HG03060 (cell line): Measurements from ENCODE around the gene AFP.

Experiments used
- ATAC-seq: cut with Tn5 transposase; IDR thresholded peaks from one replicate; pipeline ENCODE4 v1.9.1; 2021; ENCODE audit warnings: low read depth, moderate number of reproducible peaks; ENCODE audit not compliant: unreplicated experiment

The AFP gene

GRCh38 chr4:73413294-73413755 lies 22.7 kb upstream of the AFP start:
- ATAC-seq = no peak

DNA sequence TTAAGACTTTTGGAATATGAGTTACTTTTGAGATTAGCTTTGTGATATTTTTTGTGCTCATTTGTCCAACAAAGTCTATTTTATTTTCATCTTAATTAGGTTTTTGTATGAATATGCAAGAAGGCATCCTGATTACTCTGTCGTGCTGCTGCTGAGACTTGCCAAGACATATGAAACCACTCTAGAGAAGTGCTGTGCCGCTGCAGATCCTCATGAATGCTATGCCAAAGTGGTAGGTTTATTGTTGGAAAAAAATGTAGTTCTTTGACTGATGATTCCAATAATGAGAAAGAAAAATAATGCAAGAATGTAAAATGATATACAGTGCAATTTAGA lies 21.1 kb upstream of the AFP start:
- no peak for ATAC-seq

DNA sequence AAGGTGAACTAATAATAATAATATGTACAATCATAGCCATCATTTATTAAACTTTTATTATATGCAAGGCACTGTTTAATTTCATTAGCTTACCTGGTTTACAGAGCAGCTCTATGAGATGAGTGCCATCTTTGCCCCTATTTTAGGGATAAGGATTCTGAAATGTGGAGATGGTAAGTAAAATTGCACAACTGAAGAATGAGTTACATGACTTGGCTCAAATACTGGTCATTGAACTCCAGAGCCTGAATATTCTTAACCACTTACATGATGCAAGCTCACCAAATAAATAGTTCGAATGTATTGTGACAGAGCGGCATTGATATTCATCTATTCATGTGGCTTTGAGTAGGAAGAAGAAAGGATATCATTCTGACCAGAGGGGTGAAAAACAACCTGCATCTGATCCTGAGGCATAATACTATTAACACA lies 20.2 kb upstream of the AFP start:
- no peak for ATAC-seq

DNA sequence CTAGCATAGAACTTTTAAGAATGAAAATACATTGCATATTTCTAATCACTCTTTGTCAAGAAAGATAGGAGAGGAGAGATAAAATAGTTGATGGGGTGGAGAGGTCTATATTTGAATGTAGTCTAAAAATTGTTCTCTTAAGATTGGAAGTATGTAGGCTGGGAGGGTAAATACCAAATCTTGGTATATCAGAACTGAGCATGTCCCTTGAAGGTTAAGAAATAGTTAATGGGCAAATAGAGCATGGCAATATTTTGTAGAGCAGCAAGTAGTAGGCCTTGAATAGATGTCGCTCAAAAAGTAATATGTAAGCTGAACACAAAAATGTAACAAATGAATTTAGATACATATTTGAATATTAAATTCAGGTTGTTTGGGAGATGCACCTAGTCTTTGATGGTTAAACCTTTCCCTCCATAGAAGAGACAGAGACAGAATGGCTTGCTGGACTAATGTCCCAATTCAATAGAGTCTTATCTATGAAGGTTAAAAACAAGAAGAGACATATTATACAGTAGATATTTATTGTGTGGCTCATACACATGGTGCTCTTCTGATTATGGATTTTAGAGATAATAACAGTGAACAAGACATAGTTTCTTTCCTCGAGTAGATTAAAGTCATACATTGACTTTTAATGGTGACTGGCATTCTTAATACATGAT lies 19.5 kb upstream of the AFP start:
- no peak for ATAC-seq

DNA sequence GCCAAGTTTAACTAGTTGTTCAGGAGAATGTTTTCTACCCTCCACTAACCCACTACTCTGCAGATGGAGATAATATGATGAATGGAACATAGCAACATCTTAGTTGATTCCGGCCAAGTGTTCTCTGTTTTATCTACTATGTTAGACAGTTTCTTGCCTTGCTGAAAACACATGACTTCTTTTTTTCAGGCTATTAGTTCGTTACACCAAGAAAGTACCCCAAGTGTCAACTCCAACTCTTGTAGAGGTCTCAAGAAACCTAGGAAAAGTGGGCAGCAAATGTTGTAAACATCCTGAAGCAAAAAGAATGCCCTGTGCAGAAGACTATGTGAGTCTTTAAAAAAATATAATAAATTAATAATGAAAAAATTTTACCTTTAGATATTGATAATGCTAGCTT lies 18.7 kb upstream of the AFP start:
- no peak for ATAC-seq

- ATAC-seq = no peak
Measured at GRCh38 chr4:73417973-73418372, 18.0 kb upstream of the AFP start.

GRCh38 chr4:73418677-73419076 lies 17.3 kb upstream of the AFP start:
- no peak for ATAC-seq

DNA sequence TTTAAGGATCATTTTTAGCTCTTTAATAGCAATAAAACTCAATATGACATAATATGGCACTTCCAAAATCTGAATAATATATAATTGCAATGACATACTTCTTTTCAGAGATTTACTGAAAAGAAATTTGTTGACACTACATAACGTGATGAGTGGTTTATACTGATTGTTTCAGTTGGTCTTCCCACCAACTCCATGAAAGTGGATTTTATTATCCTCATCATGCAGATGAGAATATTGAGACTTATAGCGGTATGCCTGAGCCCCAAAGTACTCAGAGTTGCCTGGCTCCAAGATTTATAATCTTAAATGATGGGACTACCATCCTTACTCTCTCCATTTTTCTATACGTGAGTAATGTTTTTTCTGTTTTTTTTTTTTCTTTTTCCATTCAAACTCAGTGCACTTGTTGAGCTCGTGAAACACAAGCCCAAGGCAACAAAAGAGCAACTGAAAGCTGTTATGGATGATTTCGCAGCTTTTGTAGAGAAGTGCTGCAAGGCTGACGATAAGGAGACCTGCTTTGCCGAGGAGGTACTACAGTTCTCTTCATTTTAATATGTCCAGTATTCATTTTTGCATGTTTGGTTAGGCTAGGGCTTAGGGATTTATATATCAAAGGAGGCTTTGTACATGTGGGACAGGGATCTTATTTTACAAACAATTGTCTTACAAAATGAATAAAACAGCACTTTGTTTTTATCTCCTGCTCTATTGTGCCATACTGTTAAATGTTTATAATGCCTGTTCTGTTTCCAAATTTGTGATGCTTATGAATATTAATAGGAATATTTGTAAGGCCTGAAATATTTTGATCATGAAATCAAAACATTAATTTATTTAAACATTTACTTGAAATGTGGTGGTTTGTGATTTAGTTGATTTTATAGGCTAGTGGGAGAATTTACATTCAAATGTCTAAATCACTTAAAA lies 16.6 kb upstream of the AFP start:
- ATAC-seq = no peak

GRCh38 chr4:73420615-73421014 lies 15.4 kb upstream of the AFP start:
- ATAC-seq = no peak

GRCh38 chr4:73421708-73422457 lies 14.1 kb upstream of the AFP start:
- ATAC-seq = no peak

- no peak for ATAC-seq
Measured at GRCh38 chr4:73422458-73422752, 13.6 kb upstream of the AFP start.

DNA sequence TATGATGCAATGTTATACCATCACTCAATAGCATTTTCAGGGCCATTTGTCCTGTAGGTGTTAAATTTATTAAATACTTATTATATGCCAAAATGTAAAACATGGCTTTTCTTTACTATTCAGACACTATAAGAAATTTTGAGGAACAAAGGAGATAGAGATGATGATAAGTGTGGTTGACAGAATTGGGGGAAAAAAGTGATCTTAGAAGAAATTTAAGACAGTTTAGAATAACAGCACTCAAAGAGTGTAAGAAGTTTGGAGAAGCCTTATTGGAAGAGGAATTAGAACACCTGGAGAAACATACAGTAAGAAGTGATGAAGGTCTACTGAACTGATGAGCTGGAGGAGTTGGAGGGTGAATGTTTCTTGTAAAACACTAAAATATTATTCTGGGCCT lies 12.8 kb upstream of the AFP start:
- no peak for ATAC-seq

- ATAC-seq = no peak
Measured at GRCh38 chr4:73426666-73427065, 9.4 kb upstream of the AFP start.

DNA sequence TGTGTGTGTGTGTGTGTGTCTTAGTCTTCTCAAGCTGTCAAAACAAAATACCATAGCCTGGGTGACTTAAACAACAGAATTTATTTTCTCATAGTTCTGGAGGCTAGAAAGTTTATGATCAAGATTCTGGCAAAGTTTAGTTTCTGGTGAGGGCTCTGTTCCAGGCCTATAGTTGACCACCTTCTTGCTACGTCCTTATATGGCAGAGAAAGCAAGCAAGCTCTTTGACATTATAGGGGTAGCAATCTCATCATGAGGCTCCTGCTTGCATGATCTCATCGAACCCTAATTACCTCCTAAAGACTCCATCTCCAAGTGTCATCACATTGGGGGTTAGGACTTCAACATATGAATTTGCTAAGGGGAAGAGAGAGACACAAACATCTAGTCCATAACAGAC lies 6.9 kb upstream of the AFP start:
- no peak for ATAC-seq

DNA sequence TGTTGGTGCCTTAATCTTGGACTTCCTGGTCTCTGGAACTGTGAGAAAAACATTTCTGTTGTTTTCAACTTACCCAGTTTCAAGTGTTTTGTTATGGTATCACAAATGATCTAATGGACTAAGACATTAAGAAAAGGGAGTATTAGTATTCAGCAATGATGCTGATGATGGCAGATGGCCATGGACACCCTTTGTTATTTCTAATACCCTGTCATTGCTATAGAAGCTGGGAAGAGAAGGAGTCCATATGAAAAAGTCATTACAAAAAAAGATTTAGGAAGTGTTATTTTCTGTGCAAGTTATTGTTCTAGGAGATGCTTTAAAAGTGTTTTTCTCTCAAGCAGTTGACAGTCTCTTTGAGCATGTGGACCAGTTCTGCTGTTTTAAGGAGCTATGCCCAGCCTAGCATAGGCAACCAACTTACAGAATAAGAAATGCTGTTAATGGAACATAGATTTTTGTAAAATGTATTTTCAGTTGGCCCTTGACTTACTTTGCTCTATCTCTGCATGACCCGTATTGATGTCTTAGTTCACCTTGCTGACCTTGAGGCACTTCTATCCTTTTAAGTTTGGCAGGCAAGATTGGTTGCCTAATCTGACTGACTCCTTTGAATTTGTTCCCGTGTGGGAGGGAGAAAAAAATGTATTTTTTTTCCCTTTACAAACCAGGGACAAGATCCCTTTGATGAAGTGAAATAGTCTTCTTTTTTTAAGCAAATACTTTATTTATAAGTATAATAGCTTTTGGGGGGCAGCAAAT lies 6.0 kb upstream of the AFP start:
- no peak for ATAC-seq

- ATAC-seq = no peak
Measured at GRCh38 chr4:73431813-73432168, 4.2 kb upstream of the AFP start.

GRCh38 chr4:73432169-73433000 lies 3.6 kb upstream of the AFP start:
- ATAC-seq = no peak

DNA sequence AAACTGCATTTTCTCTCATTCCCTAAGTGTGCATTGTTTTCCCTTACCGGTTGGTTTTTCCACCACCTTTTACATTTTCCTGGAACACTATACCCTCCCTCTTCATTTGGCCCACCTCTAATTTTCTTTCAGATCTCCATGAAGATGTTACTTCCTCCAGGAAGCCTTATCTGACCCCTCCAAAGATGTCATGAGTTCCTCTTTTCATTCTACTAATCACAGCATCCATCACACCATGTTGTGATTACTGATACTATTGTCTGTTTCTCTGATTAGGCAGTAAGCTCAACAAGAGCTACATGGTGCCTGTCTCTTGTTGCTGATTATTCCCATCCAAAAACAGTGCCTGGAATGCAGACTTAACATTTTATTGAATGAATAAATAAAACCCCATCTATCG lies 2.9 kb upstream of the AFP start:
- ATAC-seq = no peak

- ATAC-seq = no peak
Measured at GRCh38 chr4:73434311-73434710, 1.7 kb upstream of the AFP start.
